Esophagus mucosa (tissue), 1 donor: Measurements from ENCODE around the gene LYZ. TPM values are rescaled to one million over a fixed set of nuclear protein-coding genes. Genes with fewer than 3 reads are reported as not detected.
A peak's percentile ranks its signal among the peaks of the same experiment; 100 is the strongest.
"Not testable (repeated sequence)": the region's sequence is repeated elsewhere in the genome, so short reads cannot be mapped to it uniquely, and the experiment has no call there.

Source experiments
- ATAC-seq: fragments of 200-7000 bp; cut with Tn5 transposase; one replicate; pipeline ENCODE4 v1.9.1; 2020
- total RNA-seq: library from RNA; stranded (reverse); gene quantifications from one replicate; pipeline ENCODE4 v1.2.4, GENCODE V29; 2023
- donor health status: DM: yes; HTN: yes; CAD: no.

The LYZ gene
- total RNA-seq = 13.0 TPM

- ATAC-seq = peak; percentile 22
These were observed at the start of gene LYZ for GRCh38 chr12:69348162-69348938. Gene LYZ, plus strand, starts transcription at chr12:69348381. Its CDS starts 28 bp downstream, at chr12:69348409.

GRCh38 chr12:69298947-69299346 lies 49.2 kb upstream of the LYZ start:
- no peak for ATAC-seq

DNA sequence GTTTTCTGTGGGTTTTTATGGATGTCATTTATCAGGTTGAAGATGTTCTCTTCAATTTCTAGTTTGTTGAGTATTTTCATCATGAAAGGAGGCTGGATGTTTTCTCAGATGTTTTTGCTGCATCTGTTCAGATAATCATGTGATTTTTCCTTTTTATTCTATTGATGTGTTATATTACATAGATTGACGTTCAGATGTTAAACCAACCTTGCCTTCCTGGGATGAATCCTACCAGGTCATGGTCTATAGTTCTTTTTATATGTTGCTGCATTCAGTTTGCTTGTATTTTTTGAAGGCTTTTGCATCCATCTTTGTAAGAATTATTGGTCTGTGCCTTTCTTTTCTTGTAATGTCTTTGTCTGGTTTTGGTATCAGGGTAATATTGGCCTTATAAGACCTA lies 43.9 kb upstream of the LYZ start:
- ATAC-seq = no peak

DNA sequence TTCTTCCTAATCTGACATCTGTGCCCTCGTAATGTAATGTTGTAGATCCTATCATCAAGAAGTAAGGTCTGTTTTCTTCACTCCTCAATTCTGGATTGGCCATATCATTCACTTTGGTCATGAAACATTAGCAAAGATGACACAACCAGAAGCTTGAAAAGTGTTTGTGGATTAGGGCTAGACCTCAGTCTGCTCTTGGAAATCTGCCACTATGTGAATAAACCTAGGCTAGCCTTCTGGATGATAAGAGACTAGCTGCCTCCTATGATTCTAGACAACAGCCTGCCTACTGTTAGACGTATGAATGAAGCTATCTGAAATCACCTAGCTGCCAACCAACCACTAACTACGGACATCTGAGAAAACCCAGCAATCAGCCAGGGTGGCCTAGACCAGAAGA lies 38.7 kb upstream of the LYZ start:
- ATAC-seq = no peak

GRCh38 chr12:69313209-69313608 lies 35.0 kb upstream of the LYZ start:
- no peak for ATAC-seq

- not testable (repeated sequence) for ATAC-seq
These were observed 31.4 kb upstream of the LYZ start for GRCh38 chr12:69316784-69317183.

GRCh38 chr12:69317233-69317632 lies 30.9 kb upstream of the LYZ start:
- ATAC-seq = not testable (repeated sequence)

- ATAC-seq = no peak
These were observed 30.0 kb upstream of the LYZ start for GRCh38 chr12:69318225-69318624.

GRCh38 chr12:69321351-69321750 lies 26.8 kb upstream of the LYZ start:
- ATAC-seq = no peak

DNA sequence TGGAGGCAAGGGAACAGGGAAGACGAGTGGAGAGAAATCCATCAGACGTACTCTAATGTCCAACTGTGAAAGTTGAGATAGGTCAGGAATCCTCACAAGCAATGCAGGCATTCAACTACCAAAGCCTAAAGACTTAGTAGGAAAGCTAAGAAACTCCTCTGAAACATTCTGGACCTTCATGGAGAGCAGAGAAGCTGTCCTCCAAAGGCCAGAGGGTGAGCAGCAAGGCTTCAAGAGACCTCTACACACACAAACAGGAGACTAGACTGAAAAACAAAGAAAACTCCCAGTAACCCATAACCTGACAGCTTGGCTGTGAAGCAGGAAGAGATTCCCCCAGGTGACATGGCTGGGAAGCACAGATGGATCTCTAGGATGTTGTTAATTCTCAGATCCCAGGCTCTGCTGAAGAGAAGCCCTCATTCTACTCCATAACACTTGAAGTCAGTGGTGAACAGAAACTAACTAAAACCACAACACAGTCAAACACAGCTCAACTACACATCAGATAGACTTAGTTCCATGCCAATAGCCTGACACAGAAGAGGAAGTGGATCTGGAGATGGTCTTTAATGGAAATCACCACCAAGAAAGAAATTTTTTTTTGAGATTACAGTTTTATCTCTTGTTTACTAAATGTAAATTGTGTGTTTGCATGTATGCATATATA lies 23.2 kb upstream of the LYZ start:
- no peak for ATAC-seq

- ATAC-seq = no peak
These were observed 19.8 kb upstream of the LYZ start for GRCh38 chr12:69328426-69328825.

GRCh38 chr12:69329669-69330428 lies 18.3 kb upstream of the LYZ start:
- ATAC-seq = no peak

GRCh38 chr12:69330475-69331473 lies 17.4 kb upstream of the LYZ start:
- peak; percentile 29 for ATAC-seq

- no peak for ATAC-seq
These were observed 16.7 kb upstream of the LYZ start for GRCh38 chr12:69331519-69331908.

- ATAC-seq = no peak
These were observed 16.1 kb upstream of the LYZ start for GRCh38 chr12:69331909-69332684.

DNA sequence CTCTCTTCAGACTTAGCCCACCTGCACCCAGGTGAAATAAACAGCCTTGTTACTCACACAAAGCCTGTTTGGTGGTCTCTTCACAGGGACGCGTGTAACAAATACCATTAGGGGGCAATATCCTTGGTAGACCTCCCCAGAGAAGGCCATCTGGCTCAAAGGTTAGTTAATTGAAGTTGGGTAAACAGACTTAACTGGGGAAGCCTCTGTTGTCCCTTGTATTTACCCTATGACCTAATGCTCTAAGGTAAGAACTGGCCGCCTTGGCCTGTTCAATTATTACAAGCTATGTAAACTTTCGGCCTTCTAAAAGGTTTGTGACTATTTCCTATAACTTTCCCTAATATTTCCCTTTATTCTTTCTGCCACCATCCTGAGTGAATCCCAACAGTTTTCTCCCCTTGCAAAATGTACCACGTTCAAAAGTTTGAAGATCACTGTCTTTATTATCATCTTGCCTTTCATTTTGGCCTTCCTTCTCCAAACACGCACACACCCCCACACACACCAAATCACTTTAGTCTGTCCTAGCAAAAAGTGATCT lies 15.3 kb upstream of the LYZ start:
- ATAC-seq = no peak

DNA sequence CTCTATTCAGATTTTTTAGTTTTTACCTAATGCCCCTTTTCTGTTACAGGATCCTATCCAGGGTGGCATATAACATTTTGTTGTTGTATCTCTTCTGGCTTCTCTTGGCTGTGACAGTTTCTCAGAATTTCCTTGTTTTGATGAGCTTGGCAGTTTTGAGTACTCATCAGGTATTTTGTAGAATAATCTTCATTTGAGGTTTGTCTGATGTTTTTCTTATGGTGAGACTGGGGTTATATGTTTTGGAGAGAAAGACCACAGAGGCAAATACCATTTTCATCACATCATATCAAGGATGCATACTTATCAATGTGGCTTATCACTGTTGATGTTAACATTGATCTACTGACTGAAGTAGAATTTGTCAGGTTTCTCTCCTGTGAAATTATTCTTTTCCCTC lies 14.0 kb upstream of the LYZ start:
- no peak for ATAC-seq

GRCh38 chr12:69337311-69338090 lies 10.7 kb upstream of the LYZ start:
- no peak for ATAC-seq

DNA sequence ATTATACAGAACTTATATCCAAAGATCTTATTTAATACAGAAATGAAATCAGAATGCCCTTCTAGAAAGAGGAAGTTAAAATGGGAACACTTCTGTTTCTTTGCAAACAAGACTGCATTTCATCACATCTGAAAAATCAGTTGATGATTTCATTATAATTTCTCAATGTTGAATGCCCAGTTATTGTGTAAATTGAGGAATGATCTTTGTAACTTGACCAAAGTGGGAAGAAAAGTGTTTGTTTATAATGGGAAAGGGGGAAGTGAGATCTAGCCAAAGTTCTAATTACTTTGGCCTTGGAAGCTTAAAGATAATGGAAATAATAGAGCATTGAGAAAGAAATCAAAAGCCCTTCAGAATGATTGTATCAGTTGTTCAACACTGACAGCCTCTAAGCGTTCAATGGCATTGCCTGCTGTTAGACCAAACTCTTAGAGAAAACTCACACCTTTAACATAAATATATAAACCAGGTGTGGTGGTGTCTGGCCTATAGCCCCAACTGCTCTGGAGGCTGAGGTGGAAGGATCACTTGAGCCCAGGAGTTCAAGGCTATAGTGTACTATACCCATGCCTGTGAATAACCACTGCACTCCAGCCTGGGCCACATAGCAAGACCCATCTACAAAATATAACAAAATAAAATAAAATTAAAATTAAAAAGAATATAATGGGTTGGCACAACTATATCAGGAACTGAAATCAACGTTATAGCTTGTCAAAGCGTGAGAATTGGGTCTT lies 9.9 kb upstream of the LYZ start:
- ATAC-seq = no peak

GRCh38 chr12:69338936-69339335 lies 9.2 kb upstream of the LYZ start:
- no peak for ATAC-seq
